ENCODE results near the gene SNX5.

The SNX5 gene

DNA sequence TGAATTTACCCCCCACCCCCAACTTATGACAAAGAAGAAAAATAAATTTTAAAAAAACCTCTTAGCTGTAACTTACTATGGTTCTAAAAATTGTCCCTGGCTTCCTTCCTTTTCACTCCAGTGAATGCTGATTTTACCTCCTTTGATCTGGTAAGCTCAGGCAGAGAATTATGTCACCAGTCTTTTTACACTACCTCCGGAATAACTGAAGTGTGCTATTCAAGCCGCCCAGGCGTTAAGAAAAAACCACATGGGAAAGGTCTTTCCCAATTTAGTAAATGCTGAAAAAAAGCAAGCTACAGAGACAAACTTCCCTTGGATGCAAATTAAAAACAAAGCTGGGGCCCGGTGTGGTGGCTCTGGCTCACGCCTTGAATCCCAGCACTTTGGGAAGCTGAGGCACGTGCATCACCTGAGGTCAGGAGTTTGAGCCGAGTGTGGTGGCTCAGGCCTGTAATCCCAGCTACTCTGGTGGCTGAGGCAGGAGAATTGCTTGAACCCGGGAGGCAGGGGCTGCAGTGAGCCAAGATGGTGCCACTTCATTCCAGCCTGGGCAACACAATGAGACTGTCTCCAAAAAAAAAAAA lies 12.4 kb downstream of the SNX5 start:
- no peaks in the 10 kb centered on the region for H3K27me3 Mint-ChIP-seq (ENCODE audit: low read depth, poor library complexity)
- no peak for DNase-seq
- H3K4me1 Mint-ChIP-seq: peaks cover 37% of the 10 kb centered on the region
- peak overlapping the region; percentile 78 for H3K27ac Mint-ChIP-seq
- TF ChIP-seq CTCF (IDR thresholded peaks at IDR 0.05): no peak
- H3K9me3 Mint-ChIP-seq: no peaks in the 10 kb centered on the region
- H3K4me3 Mint-ChIP-seq: no peak overlapping the region
- H3K36me3 Mint-ChIP-seq (ENCODE audit: low read depth): peaks cover 94% of the 10 kb centered on the region

- Mint-ChIP-seq H3K4me3 (no peak overlapping the region), H3K9me3 (no peaks in the 10 kb centered on the region), H3K27ac (peak overlapping the region; percentile 10), H3K27me3 (ENCODE audit: low read depth, poor library complexity) (no peaks in the 10 kb centered on the region), H3K4me1 (peaks cover 33% of the 10 kb centered on the region), H3K36me3 (ENCODE audit: low read depth) (peaks cover 93% of the 10 kb centered on the region)
- DNase-seq: no peak
- no peak for TF ChIP-seq CTCF (IDR thresholded peaks at IDR 0.05)
Measured at GRCh38 chr20:17955302-17955701, 13.3 kb downstream of the SNX5 start.

DNA sequence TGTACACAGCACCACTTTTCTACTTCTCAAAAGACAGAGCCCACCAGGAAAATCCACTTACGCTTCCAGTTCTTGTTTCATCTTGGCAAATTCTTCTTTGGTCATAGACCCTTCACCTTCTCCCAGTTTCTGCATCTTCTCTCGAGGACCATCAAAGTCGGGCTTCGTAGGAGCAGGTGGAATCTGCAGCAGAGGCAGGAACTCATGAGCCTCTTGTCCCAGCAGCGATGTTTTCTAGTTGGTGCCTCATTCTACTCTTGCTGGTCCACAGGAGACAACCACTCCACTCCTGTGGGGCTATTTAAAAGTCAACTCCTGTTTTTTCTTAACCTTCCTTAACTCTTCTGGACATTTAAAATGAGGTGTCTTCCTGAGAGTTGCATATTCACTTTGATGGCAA lies 14.7 kb downstream of the SNX5 start:
- H3K27me3 Mint-ChIP-seq (ENCODE audit: low read depth, poor library complexity): no peaks in the 10 kb centered on the region
- TF ChIP-seq CTCF (IDR thresholded peaks at IDR 0.05): no peak
- H3K9me3 Mint-ChIP-seq: no peaks in the 10 kb centered on the region
- DNase-seq: no peak
- H3K36me3 Mint-ChIP-seq (ENCODE audit: low read depth): peaks cover 94% of the 10 kb centered on the region
- H3K27ac Mint-ChIP-seq: peak overlapping the region; percentile 60
- no peak overlapping the region for H3K4me3 Mint-ChIP-seq
- H3K4me1 Mint-ChIP-seq: peaks cover 23% of the 10 kb centered on the region

GRCh38 chr20:17952692-17953684 lies 15.6 kb downstream of the SNX5 start:
- Mint-ChIP-seq H3K4me3 (no peak overlapping the region), H3K9me3 (no peaks in the 10 kb centered on the region), H3K36me3 (ENCODE audit: low read depth) (peaks cover 95% of the 10 kb centered on the region), H3K27me3 (ENCODE audit: low read depth, poor library complexity) (no peaks in the 10 kb centered on the region), H3K4me1 (peaks cover 19% of the 10 kb centered on the region), H3K27ac (peak overlapping the region; percentile 60)
- TF ChIP-seq CTCF (IDR thresholded peaks at IDR 0.05): no peak
- no peak for DNase-seq

- Mint-ChIP-seq H3K27me3 (ENCODE audit: low read depth, poor library complexity) (no peaks in the 10 kb centered on the region), H3K36me3 (ENCODE audit: low read depth) (peaks cover 99% of the 10 kb centered on the region), H3K9me3 (no peaks in the 10 kb centered on the region), H3K4me1 (peaks cover 13% of the 10 kb centered on the region), H3K27ac (no peak overlapping the region), H3K4me3 (no peak overlapping the region)
- TF ChIP-seq CTCF (IDR thresholded peaks at IDR 0.05): no peak
- no peak for DNase-seq
Measured at GRCh38 chr20:17951323-17951722, 17.3 kb downstream of the SNX5 start.

Measured in nephron progenitor cell (in vitro differentiated cells).